CD4-positive, alpha-beta T cell treated with Interleukin-6 at 100 ng/mL for 8 hours (primary cell): ENCODE measurements around the gene MGRN1.

Experiments used
- DNase-seq: peaks from one replicate; pipeline ENCODE4 v3.0.0-alpha.2; 2020; ENCODE audit warnings: mixed read lengths, low spot score

MGRN1 gene

GRCh38 chr16:4604401-4604800 lies 20.2 kb upstream of the MGRN1 start:
- DNase-seq, result no peak

- DNase-seq, result no peak
These were observed 18.3 kb upstream of the MGRN1 start for GRCh38 chr16:4606354-4606753.

- no peak for DNase-seq
These were observed 16.6 kb upstream of the MGRN1 start for GRCh38 chr16:4607841-4608703.

- DNase-seq, result no peak
These were observed 16.0 kb upstream of the MGRN1 start for GRCh38 chr16:4608704-4608980.

- DNase-seq, result no peak
These were observed 15.2 kb upstream of the MGRN1 start for GRCh38 chr16:4609200-4610010.

GRCh38 chr16:4610011-4611005 lies 14.3 kb upstream of the MGRN1 start:
- DNase-seq, result no peak

- no peak for DNase-seq
These were observed 13.1 kb upstream of the MGRN1 start for GRCh38 chr16:4611337-4612021.

GRCh38 chr16:4612474-4612931 lies 12.1 kb upstream of the MGRN1 start:
- no peak for DNase-seq

GRCh38 chr16:4612977-4613635 lies 11.5 kb upstream of the MGRN1 start:
- no peak for DNase-seq

GRCh38 chr16:4613636-4614570 lies 10.7 kb upstream of the MGRN1 start:
- DNase-seq, result no peak

- peak; percentile 70 for DNase-seq
These were observed 9.8 kb upstream of the MGRN1 start, which contains the start of gene UBALD1 for GRCh38 chr16:4614571-4615383. UBALD1 (minus strand) TSS chr16:4614888; CDS start chr16:4614797, 91 bp downstream.

GRCh38 chr16:4615384-4616046 lies 9.1 kb upstream of the MGRN1 start:
- no peak for DNase-seq

- DNase-seq, result peak; percentile 100
These were observed 8.4 kb upstream of the MGRN1 start for GRCh38 chr16:4616047-4616811.

- DNase-seq, result no peak
These were observed 6.7 kb upstream of the MGRN1 start for GRCh38 chr16:4617880-4618279.

- DNase-seq, result no peak
These were observed 5.8 kb upstream of the MGRN1 start for GRCh38 chr16:4618645-4619418.

- DNase-seq, result no peak
These were observed 1.0 kb upstream of the MGRN1 start for GRCh38 chr16:4623593-4623992.
